Retinal pigment epithelial cell (primary cell): ENCODE measurements around the gene FGD4.

ENCODE experiments used
- DNase-seq: peaks from one replicate; pipeline ENCODE4 v3.0.0-alpha.2; 2010; ENCODE audit warnings: low read depth
- H3K4me3 ChIP-seq: 2 replicates; pipeline ENCODE4 v1.5.1; 2011; ENCODE audit warnings: mild to moderate bottlenecking, low read length, control low read depth, moderate library complexity
- CTCF ChIP-seq: conservative IDR thresholded peaks from 2 replicates; pipeline ENCODE4 v1.5.1; 2011; ENCODE audit warnings: low read depth, low read length, control low read depth, inconsistent platforms

FGD4 gene

GRCh38 chr12:32443491-32443890 is 44.1 kb downstream of the FGD4 start:
- DNase-seq: no peak
- no peak overlapping the region for H3K4me3 ChIP-seq
- no peak for TF ChIP-seq CTCF

GRCh38 chr12:32444895-32445294 is 45.5 kb downstream of the FGD4 start:
- TF ChIP-seq CTCF: no peak
- no peak overlapping the region for H3K4me3 ChIP-seq
- peak; percentile 85 for DNase-seq

GRCh38 chr12:32445356-32445755 is 46.0 kb downstream of the FGD4 start:
- no peak overlapping the region for H3K4me3 ChIP-seq
- no peak for TF ChIP-seq CTCF
- DNase-seq: no peak

GRCh38 chr12:32446316-32447119 is 47.2 kb downstream of the FGD4 start:
- no peak for TF ChIP-seq CTCF
- H3K4me3 ChIP-seq: no peak overlapping the region
- DNase-seq: no peak

- no peak overlapping the region for H3K4me3 ChIP-seq
- TF ChIP-seq CTCF: no peak
- no peak for DNase-seq
Measured at GRCh38 chr12:32448586-32448985, 49.2 kb downstream of the FGD4 start.

- DNase-seq: no peak
- no peak overlapping the region for H3K4me3 ChIP-seq
- TF ChIP-seq CTCF: no peak
Measured at GRCh38 chr12:32450363-32450762, 51.0 kb downstream of the FGD4 start.

- no peak for DNase-seq
- H3K4me3 ChIP-seq: no peak overlapping the region
- TF ChIP-seq CTCF: no peak
Measured at GRCh38 chr12:32450768-32451167, 51.4 kb downstream of the FGD4 start.
